Stimulated activated CD4-positive, alpha-beta T cell treated with anti-CD3 and anti-CD28 coated beads, TNF-alpha, amount 100 ng/mL, for 1 hour (primary cell): ENCODE measurements around the gene DDX31.
A peak's percentile ranks its signal among the peaks of the same experiment; 100 is the strongest.

Source experiments
- DNase-seq, 3 donors: peaks; one replicate each; pipeline ENCODE4 v3.0.0-alpha.2; 2020; ENCODE audit warnings: low read depth in 3 of 3, low spot score in 1 of 3

DDX31 gene

GRCh38 chr9:132674485-132674884, 4.7 kb upstream of the DDX31 start:
- DNase-seq, result no peak

DNA sequence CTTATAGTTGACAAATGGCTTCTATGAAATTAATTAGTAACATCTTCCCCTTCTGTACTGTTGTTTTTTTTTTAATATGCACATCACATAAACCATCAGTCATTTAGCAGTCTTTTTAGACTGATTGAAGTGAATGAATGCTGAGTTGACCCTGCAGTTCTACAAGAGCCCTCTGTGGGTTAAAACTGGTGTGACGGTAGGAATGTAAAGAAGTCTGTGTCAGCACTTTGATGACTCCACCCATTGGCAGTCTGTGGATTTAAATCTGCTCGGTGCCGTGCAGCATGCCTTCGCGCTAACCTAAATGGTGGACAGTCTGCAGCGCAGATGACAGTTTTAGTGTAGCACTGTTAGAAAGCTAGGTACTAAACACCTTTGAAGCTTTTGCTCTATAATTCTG, 3.6 kb upstream of the DDX31 start:
- no peak for DNase-seq

DNA sequence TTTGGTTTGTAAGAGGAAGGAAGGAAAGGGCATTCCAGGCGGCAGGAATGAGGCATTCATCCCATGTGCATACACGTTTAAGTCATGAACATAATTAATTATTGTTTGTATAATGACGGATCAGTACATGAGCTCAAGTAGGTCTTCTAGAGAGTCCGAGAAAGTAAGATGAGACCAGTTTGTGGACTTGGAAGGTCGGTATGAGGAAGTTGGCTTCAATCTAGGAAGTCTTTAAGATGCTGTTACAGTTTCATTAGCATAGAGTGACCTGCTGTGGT, 2.6 kb upstream of the DDX31 start:
- DNase-seq, result no peak

- no peak for DNase-seq
These were observed 2.0 kb upstream of the DDX31 start for GRCh38 chr9:132671620-132672412.

- DNase-seq, result peak; percentile 20 to 31 (median 24)
These were observed 941 bp upstream of the DDX31 start, which contains the start of gene GTF3C4 for GRCh38 chr9:132670457-132671391. GTF3C4 (plus strand) TSS chr9:132670464; CDS start chr9:132670599, 135 bp downstream.

GRCh38 chr9:132669319-132669697, 475 bp downstream of the DDX31 start:
- no peak for DNase-seq

GRCh38 chr9:132663851-132664250, 5.9 kb downstream of the DDX31 start:
- DNase-seq, result no peak

GRCh38 chr9:132663117-132663516, 6.7 kb downstream of the DDX31 start:
- no peak for DNase-seq

GRCh38 chr9:132662152-132662945, 7.4 kb downstream of the DDX31 start:
- DNase-seq, result no peak

- no peak for DNase-seq
These were observed 13.5 kb downstream of the DDX31 start for GRCh38 chr9:132656299-132656698.

- DNase-seq, result no peak
These were observed 18.5 kb downstream of the DDX31 start for GRCh38 chr9:132651259-132651658.

DNA sequence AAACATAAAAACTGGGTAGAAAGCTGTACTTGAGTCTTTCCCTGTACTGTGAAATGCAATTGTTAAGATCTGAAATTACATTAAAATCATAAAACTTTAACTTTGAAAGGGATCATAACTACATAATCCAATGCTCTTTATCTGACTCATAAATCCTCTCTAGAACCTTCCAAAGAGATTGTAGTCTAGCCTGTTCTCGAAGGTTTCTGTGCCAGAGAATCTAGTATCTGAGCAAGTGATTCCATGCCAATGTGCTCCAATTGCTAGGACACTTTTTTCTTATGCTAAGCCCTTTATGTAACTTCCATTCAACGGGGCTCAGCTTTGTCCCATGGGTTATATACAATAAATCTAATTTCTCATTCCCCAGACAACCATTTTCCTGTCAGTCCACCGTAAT, 21.1 kb downstream of the DDX31 start:
- DNase-seq, result no peak

DNA sequence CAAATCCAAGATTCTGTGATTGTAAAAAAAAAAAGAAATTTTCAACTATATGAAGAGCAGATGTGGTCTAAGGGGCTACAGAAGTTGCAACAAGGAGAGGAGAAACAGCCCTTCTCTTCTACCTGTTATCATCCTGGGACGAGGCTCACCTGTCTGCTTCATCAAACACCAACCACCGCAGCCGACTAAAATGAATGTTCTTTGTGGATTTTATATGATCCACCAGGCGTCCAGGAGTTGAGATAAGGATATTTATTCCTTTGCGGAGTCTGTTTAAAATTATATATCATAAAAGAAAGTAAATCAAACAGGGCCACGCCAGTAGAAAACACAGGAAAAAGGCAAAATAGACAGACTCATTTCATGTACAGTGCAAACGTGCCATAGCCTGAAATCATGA, 21.5 kb downstream of the DDX31 start:
- no peak for DNase-seq

DNA sequence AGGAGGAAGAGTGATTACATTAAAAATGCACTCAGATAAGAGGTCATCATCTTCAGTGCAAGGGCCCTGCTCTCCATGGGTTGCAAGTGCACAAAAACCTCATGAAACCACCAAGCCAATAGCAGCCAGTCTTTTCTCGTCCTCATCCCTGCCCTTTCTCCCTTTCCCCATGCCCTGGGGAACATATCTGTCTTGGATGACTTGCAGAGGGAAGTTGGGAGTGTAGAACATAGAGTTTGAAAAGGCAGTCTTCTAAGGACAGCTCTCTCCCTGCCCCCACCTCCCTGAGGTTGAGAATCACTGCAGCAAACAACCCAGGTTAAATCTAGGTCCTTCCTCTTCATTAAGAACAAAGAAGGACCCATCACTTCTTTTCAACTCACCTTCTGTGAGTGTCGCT, 22.0 kb downstream of the DDX31 start:
- DNase-seq, result no peak

GRCh38 chr9:132647355-132647754, 22.4 kb downstream of the DDX31 start:
- DNase-seq, result no peak

- no peak for DNase-seq
These were observed 23.1 kb downstream of the DDX31 start for GRCh38 chr9:132646726-132647125.

DNA sequence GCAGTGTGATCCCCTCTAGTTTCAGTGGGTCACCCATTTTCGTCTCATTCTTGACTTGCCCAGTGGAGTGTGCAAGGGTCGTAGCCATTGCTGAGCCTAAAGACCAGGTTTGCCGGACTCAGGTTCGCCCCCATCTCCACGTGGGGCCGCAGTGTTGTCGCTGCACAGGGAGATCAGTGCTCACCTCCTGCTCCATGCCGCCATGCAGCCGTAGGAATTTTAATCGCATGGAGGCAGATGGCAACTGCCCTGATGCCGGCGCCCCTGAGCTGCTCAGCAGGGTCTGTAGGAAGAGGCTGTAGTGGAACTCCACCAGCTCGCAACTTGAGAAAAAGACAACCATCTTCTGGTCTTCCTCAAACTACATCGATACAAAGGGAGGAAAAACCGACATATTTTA, 24.1 kb downstream of the DDX31 start:
- DNase-seq, result no peak

- DNase-seq, result no peak
These were observed 24.5 kb downstream of the DDX31 start for GRCh38 chr9:132645306-132645705.

- DNase-seq, result no peak
These were observed 25.5 kb downstream of the DDX31 start for GRCh38 chr9:132644251-132644650.

DNA sequence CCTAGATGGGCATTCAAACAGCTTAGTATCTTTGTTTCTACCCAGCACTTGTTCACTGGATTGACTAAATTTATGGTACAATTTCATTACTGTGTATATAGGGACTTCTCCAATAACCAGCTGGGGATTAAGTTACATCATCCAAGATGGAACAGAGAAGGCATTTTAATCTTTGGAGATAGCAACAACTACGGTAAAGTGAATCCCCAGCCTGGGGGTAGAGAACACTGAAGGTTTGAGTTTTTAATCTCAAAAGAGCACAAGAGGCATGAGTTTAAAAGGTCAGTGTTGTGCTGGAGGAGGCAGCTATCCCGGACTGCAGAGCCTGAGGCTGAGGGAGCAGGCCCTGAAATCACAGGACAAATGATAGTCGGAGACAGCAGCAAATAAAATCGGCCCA, 28.6 kb downstream of the DDX31 start:
- no peak for DNase-seq

GRCh38 chr9:132639322-132639721, 30.5 kb downstream of the DDX31 start:
- no peak for DNase-seq

- no peak for DNase-seq
These were observed 31.5 kb downstream of the DDX31 start for GRCh38 chr9:132638240-132638639.
